Left ventricle myocardium inferior (tissue), 1 donor: ENCODE results near the gene ANGPTL2. TPM values are rescaled to one million over a fixed set of nuclear protein-coding genes. Genes with fewer than 3 reads are reported as not detected.

Experiments
- DNase-seq: peaks from one replicate; pipeline ENCODE4 v3.0.0-alpha.2; 2020
- H3K27ac ChIP-seq: fragments of 200-600 bp; replicated peaks from 2 replicates; pipeline ENCODE4 v1.8.0; 2021
- H3K27me3 ChIP-seq: fragments of 200-600 bp; 2 replicates; pipeline ENCODE4 v1.8.0; 2021; ENCODE audit warnings: low read depth
- H3K36me3 ChIP-seq: fragments of 200-600 bp; 2 replicates; pipeline ENCODE4 v1.8.0; 2021
- H3K4me1 ChIP-seq: fragments of 200-600 bp; 2 replicates; pipeline ENCODE4 v1.8.0; 2021
- H3K4me3 ChIP-seq: fragments of 200-600 bp; 2 replicates; pipeline ENCODE4 v1.8.0; 2021; ENCODE audit warnings: mild to moderate bottlenecking, moderate library complexity
- H3K9me3 ChIP-seq: fragments of 200-600 bp; replicated peaks from 2 replicates; pipeline ENCODE4 v1.8.0; 2021
- intact Hi-C: fragments of 100-400 bp; cut with micrococcal nuclease; formaldehyde crosslinking; loops from one replicate; pipeline ENCODE4 v1.11.0; 2022
- total RNA-seq: library from RNA; stranded (reverse); fragmentation: NEBNext Ultra II Directional; extraction: Animal tissue kit (Norgen Biotek cat#: 25700); gene quantifications from one replicate; pipeline ENCODE4 v1.2.1, GENCODE V29; 2021
- TF ChIP-seq, protein P1 (sequence below): fragments of 200-600 bp; IDR thresholded peaks from 2 replicates; pipeline ENCODE4 v1.8.0; 2021; ENCODE audit warnings: antibody characterized with exemption, mild to moderate bottlenecking, borderline replicate concordance
- donor health status: DM: no; HTN: yes; CAD: no; lungs with severe emphysema.

Gene ANGPTL2
- total RNA-seq, 1 donor from 2014 or later, result 35.7 TPM

DNA sequence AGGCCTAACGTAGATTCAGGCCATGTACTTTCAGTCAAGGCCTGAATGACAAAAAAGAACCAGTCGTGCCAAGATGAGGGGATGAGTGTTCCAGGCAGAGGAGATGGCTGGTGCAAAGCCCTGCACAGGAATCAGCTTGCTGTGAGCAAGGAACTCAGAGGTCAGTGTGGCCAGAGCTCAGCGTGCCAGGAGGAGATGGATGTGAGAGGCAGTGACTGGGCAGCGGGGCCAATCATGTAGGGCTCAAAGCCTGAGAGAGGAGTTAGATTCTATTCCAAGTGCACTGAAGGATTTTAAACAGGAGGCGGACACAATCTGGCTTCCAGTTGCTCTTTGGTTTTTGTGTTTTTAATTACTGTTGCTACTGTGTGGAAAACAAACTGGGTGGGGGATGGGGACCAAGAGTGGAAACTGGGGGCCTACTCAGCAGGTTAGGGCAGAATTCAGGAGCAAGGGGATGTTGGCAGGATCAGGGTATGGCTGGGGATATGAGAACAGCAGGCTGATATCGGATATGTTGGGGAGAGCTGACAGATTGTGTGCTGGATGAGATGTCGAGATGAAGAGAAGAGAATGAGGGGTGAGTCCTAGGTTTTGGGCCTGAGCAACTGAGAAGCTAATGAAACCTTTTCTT, 64.3 kb downstream of the ANGPTL2 start:
- peak; percentile 33 for DNase-seq
- Histone ChIP-seq H3K36me3 (no peaks in the 10 kb centered on the region), H3K9me3 (no peaks in the 10 kb centered on the region), H3K4me3 (no peak overlapping the region), H3K4me1 (peaks cover 79% of the 10 kb centered on the region), H3K27ac (peak overlapping the region; percentile 76), H3K27me3 (no peaks in the 10 kb centered on the region)
- TF ChIP-seq, protein P1, sequence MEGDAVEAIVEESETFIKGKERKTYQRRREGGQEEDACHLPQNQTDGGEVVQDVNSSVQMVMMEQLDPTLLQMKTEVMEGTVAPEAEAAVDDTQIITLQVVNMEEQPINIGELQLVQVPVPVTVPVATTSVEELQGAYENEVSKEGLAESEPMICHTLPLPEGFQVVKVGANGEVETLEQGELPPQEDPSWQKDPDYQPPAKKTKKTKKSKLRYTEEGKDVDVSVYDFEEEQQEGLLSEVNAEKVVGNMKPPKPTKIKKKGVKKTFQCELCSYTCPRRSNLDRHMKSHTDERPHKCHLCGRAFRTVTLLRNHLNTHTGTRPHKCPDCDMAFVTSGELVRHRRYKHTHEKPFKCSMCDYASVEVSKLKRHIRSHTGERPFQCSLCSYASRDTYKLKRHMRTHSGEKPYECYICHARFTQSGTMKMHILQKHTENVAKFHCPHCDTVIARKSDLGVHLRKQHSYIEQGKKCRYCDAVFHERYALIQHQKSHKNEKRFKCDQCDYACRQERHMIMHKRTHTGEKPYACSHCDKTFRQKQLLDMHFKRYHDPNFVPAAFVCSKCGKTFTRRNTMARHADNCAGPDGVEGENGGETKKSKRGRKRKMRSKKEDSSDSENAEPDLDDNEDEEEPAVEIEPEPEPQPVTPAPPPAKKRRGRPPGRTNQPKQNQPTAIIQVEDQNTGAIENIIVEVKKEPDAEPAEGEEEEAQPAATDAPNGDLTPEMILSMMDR, result no peak
- intact Hi-C loops, result no loop called here

DNA sequence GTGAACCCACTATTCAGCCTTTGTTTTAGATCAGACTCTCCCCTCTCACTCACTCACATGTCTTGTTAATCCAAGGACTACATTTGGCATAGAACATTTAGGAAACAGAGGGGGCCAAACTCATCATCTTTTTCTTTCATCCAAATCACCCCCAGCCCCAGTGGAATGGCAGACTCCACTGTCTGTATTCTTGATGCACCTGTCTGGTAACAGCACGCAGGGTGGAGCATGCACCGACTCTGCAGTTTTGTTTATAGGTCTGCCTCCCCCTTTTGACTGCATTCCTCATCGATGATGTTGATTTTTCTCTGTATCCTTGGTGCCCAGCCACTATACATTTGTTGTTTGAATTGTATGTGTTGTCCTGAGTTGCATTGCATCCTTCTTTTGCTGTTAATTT, 66.0 kb downstream of the ANGPTL2 start:
- H3K4me1 ChIP-seq, result peaks cover 95% of the 10 kb centered on the region
- intact Hi-C loops, result no loop called here

DNA sequence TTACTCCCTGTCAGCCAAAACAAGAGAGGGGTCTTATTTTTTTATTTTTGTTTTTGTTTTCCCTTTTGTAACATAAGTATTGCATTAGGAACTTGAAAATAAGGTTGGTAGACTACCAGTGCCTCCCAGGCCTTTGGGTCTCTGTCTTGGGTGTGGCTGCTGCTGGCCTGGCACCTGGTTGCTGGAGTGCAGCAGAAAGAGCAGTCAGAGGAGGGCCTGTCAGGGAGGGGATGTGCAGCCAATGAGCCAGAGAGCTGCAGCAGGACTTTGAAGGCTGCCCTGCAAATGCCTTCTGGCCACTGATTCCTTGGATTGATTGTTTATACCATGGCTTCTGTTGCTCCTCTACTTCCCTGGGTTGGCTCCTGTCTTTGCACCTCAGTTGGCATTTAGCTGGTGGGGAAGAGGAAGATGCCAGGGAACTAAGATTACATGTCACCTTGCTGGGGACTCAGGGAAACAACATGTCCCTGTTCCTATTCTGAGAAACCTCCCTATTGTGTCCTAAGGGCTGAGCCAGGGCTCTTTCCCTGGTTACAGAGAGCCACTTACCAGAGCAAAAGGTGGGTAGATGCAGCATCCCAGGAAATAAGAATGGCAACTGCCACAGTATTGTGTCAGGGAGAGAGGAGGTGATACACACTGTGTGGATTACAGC, 66.6 kb downstream of the ANGPTL2 start:
- Histone ChIP-seq H3K27me3 (no peaks in the 10 kb centered on the region), H3K4me1 (peaks cover 98% of the 10 kb centered on the region), H3K9me3 (no peaks in the 10 kb centered on the region), H3K36me3 (no peaks in the 10 kb centered on the region), H3K27ac (peak overlapping the region; percentile 76), H3K4me3 (no peak overlapping the region)
- intact Hi-C loops, result no loop called here
- no peak for DNase-seq
- TF ChIP-seq, protein P1, result no peak

More for the DNA sequence above, 66.0 kb downstream of the ANGPTL2 start:
- TF ChIP-seq, protein P1, result no peak
- Histone ChIP-seq H3K4me3 (no peak overlapping the region), H3K9me3 (no peaks in the 10 kb centered on the region), H3K27me3 (no peaks in the 10 kb centered on the region), H3K27ac (peak overlapping the region; percentile 76), H3K36me3 (no peaks in the 10 kb centered on the region)
- no peak for DNase-seq

DNA sequence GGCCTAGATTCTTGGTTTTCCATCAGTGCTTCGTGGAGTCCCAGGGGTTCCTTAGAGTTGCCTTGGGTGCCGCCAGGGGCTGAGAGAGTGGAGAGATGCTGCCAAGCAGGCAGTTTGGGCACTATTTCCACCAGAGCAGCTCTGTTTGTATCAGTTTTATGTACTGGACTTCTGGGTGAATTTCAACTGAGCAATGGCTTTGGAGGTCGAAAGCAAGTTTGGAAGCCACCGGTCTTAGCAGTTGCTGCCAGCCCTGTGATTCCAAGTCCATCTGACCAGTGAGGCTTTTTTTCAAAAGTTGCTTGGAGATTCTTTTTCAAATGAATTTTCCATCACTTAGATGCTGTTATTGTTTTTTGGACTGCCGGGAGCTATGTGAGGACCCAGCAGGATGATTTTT, 68.5 kb downstream of the ANGPTL2 start:
- H3K4me1 ChIP-seq, result peaks cover 98% of the 10 kb centered on the region
- intact Hi-C loops, result no loop called here
- no peaks in the 10 kb centered on the region for H3K36me3 ChIP-seq
- H3K4me3 ChIP-seq, result no peak overlapping the region
- H3K9me3 ChIP-seq, result no peaks in the 10 kb centered on the region
- TF ChIP-seq, protein P1, result no peak
- no peaks in the 10 kb centered on the region for H3K27me3 ChIP-seq
- peak overlapping the region; percentile 74 for H3K27ac ChIP-seq
- DNase-seq, result no peak

DNA sequence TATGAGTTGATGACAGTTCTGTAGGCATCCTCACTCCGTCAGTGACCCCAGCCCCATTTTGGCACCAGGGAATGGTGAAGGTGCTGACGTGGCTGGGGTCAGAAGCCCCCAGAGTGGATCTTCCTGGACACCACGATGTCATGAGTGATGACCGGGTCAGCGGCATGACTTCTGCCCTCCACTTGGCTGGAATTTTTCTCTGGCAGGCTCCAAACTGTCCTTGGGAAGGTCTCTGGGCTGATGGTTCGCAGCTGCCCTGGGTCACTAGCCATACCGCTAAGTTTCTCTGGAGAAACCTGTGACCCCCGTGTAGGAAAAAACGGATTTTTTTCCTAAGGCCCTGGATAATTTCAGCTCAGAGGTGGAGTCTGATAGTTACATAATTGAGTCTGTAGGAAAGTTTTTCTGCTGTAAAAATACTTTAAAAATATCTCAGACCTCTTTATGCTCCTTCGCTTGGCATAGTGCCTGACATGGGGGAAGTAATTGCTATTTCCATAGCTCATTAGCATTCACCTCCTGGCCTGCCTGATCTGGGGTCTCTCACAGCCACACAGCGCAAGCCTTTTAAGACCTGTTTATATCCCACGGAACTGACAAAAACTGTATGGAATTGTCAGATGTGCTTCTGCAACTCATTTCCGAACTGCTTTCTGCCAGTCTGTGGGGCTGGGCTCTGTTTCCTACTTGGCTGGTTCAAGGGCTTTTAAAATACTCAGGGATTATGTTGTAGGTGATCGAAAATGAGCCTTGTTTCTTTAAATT, 69.2 kb downstream of the ANGPTL2 start:
- H3K36me3 ChIP-seq, result no peaks in the 10 kb centered on the region
- no peak for DNase-seq
- TF ChIP-seq, protein P1, result no peak
- H3K4me3 ChIP-seq, result no peak overlapping the region
- H3K27ac ChIP-seq, result peak overlapping the region; percentile 74
- no peaks in the 10 kb centered on the region for H3K9me3 ChIP-seq
- intact Hi-C loops, result no loop called here
- peaks cover 98% of the 10 kb centered on the region for H3K4me1 ChIP-seq
- H3K27me3 ChIP-seq, result no peaks in the 10 kb centered on the region
